C4-2B (cell line): ENCODE measurements around the gene IRF6.

Experiments used
- H3K27ac ChIP-seq: fragments of 450-650 bp; 2 replicates; pipeline ENCODE4 v1.5.1; 2017
- ZFX ChIP-seq: fragments of 450-650 bp; IDR thresholded peaks from 2 replicates; pipeline ENCODE4 v1.6.1; 2017
- TF ChIP-seq, protein P1 (sequence below): fragments of 450-650 bp; conservative IDR thresholded peaks from 2 replicates; pipeline ENCODE4 v1.5.1; 2017; ENCODE audit warnings: mild to moderate bottlenecking

Gene IRF6

DNA sequence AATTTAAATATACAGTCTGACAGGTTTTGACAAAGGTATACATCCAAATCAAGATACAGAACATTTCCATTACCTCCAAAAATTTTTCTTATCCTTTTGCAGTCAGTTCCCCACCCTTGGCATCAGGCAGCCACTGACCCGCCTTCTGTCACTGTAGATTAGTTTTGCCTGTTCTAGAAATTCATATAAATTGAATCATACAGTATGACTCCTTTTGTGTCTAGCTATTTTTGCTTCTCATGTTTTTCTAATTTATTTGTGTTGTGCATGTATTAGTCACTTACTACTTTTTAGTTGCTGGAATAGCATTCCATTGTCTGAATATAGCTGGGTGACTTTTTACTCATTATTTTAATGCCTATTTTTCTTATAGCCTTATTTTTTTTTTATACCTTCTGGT lies 25.7 kb upstream of the IRF6 start:
- TF ChIP-seq, protein P1, sequence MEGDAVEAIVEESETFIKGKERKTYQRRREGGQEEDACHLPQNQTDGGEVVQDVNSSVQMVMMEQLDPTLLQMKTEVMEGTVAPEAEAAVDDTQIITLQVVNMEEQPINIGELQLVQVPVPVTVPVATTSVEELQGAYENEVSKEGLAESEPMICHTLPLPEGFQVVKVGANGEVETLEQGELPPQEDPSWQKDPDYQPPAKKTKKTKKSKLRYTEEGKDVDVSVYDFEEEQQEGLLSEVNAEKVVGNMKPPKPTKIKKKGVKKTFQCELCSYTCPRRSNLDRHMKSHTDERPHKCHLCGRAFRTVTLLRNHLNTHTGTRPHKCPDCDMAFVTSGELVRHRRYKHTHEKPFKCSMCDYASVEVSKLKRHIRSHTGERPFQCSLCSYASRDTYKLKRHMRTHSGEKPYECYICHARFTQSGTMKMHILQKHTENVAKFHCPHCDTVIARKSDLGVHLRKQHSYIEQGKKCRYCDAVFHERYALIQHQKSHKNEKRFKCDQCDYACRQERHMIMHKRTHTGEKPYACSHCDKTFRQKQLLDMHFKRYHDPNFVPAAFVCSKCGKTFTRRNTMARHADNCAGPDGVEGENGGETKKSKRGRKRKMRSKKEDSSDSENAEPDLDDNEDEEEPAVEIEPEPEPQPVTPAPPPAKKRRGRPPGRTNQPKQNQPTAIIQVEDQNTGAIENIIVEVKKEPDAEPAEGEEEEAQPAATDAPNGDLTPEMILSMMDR: no peak
- TF ChIP-seq ZFX: no peak
- H3K27ac ChIP-seq: no peak overlapping the region

DNA sequence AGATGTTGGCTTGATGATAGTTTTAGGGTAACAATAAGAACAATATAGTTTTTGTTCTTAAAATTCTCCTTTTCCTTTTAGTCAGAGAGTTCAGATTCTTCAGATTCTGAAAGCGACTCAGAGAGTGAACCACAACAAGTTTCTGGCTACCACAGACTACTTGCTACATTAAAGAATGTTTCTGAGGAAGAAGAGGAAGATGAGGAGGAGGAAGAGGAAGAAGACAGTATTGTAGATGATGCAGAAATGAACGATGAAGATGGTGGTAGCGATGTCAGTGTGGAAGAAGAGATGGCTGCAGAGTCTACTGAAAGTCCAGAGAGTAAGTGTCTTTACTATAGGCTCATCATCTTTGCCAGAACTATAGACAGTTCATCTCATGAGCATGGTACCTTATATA lies 24.8 kb upstream of the IRF6 start:
- TF ChIP-seq, protein P1: no peak
- TF ChIP-seq ZFX: no peak
- no peak overlapping the region for H3K27ac ChIP-seq

DNA sequence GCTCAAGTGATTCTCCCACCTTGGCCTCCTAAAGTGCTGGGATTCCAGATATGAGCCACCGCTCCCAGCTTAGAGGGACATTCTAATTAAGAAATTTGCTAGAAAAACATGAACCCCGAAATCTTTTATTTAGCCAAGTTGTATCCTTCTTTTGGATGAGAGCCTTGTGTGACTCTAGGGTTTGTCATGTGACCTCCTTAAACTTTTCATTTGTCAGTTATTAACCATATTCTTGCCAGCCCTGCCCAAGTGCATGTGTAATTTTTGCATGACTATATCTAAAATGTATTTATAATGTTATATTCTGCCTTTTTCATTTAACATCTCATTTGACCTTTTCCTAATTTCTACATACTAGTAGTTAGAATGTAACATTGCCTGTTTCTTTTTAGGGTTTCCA lies 23.8 kb upstream of the IRF6 start:
- no peak overlapping the region for H3K27ac ChIP-seq
- no peak for TF ChIP-seq ZFX
- TF ChIP-seq, protein P1: no peak

DNA sequence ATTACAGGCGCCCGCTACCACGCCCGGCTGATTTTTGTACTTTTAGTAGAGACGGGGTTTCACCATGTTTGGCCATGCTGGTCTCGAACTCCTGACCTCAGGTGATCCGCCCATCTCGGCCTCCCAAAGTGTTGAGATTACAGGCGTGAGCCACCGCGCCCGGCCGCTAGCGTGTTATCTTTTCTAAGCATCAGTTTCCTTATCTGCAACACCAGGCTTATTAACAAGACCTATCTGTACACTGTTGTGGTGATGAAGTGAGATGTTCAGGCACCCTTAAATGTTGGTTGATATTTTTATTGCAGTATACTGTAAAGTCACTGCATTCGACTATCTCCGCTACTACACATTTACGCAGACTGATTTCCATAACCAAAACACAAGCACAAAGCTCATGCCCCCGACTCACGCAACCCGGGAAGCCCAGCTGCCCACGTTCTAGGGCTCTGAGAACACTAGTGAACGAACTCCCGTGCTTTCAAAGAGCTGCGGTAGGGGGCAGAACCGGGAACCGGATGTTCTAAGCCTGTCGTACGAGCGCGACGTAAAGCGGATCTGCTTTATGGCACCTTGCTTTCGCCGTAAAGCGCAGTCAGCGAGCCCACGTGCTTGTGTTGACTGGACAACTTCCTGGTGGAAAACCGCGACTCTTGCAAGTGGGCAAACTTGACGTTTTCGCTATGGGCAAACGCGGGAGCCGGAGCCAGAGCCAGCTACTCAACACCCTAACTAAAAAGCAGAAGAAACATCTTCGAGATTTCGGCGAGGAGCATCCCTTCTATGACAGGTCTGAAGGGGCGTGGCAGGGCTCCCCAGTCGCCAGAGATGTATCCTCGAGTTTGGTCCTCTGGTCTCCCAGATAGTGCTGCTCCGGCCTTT lies 21.7 kb upstream of the IRF6 start, which contains the start of gene UTP25:
TSS of gene UTP25 (plus strand) at position 589 of the 879 bp plus-strand sequence. CDS start at position 681, 92 bp downstream.
- peak within 1 kb of the TSS; percentile 58 for H3K27ac ChIP-seq
- TF ChIP-seq, protein P1: peak; percentile 82
- TF ChIP-seq ZFX: no peak

DNA sequence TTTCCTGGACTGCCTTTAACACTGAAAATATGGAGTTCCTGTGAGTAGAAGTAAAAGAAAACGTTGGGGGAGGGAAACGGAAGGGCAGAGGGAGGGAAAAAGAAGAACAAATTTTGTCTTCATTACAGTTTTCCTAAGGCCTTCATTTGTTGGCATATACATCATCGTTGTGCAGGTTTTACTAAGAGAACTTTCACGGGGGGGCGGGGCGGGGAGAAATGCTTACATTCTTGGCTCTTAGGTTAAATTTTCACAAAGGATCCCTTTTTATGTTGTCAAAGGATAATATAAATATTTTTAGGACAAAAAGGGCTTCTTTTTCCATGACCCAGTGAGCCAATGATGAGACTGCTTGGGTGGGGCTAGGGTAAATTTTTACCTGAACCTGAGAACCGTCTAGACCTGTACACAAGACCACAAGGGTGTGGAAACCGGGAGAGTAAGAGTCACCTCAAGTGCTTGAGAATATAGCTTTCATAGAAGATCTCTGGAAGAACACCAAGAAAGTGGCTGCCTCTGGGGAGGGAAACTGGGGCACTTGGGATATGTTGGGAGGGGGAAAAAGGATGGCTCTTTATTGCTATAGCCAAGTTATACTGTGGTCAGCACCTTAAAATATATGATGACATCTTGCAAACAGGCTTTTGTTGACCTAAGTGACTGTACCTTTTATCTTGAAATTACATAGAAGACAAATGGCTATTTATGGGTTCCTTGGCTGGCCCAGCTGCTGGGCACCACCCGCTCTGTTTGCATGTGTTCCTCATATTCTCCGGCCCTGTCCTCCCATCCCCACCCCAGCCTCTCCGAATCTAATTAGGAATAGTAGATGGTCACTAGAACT lies 19.9 kb upstream of the IRF6 start:
- H3K27ac ChIP-seq: no peak overlapping the region
- TF ChIP-seq ZFX: no peak
- TF ChIP-seq, protein P1: no peak

DNA sequence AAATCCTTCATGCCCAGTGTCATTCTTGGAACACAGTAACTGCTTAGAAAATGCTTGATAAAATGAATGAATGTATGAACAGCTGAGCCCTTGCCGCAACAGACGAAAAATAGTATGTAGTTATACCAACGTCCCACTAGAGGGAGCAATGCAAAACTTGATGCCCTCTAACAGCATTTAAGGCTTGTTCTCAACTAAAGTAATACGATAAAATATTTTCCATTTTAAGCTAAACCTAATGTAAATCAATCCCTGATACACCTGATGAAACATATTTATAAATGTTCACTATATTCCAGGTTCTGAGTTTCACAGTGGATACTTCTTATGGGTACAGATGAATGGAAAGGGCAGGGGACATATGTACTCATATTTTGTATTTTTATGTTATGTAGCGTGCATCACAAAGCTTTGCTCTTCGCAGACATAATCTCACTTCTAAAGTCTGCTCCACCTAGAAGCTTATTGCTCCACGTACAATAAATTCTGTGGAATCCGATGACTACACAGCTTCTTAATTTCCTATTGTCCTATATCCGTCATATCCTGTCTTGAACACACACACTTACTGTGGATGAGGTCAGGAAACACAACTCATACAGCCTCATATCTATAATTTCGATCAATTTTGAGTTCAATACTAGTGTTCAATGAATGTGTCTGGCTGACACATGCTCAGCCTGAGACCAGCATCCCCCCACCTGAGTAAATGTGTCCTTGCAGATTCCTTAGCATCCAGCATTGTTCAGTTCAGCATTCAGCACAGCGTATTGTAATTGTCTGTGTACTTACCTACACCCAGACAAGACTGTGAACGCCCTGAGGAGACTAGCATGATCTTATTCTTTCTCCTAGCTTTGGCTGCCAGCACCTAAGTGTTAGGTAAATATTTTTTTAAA lies 17.4 kb upstream of the IRF6 start:
- H3K27ac ChIP-seq: no peak overlapping the region
- TF ChIP-seq, protein P1: peak; percentile 93
- no peak for TF ChIP-seq ZFX
